D721Med (cell line): ENCODE results near the gene UTY.

ENCODE experiments used
- DNase-seq: peaks from one replicate; pipeline ENCODE4 v3.0.0; 2011; ENCODE audit warnings: low spot score; ENCODE audit not compliant: insufficient read length
- FAIRE-seq: peaks from 2 replicates; lab custom pipeline; 2011; peaks lifted over from hg19 to GRCh38; lab: Jason Lieb, UNC
- TF ChIP-seq, protein P1 (sequence below): IDR thresholded peaks from 2 replicates; pipeline ENCODE4 v1.5.1; 2012; ENCODE audit warnings: mild to moderate bottlenecking, control low read depth; ENCODE audit not compliant: insufficient read depth; ENCODE audit errors: missing control alignments

Gene UTY

DNA sequence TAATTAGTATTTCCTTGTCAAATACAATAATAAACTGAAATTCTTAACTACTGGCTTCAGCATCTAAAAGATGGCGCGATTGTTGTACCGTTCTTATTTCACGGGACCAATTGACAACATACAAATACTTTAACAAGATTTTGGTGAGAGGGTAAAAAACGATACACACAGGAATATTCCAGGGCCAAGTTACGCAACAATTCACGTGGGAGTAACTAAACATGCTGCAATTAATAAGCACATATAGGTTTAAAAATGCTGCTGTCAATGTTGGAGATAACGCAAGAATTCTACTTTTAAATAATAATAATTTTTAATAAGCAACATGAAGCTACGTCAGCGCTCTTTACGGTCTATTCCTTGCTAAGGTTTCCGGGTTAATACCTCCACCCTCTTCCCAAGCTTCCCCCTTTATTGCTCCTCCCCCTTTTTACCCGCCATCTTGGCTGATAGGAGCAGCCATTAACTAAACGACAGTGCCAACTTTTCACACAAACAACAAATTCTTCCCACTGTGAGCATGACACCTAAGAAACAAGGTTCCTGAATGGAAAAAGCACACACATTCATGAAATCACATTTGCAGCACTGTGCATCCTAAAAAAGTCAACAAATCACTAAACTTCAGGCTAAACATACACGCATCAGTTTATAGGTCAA is 1.6 kb downstream of the UTY start:
- TF ChIP-seq, protein P1, sequence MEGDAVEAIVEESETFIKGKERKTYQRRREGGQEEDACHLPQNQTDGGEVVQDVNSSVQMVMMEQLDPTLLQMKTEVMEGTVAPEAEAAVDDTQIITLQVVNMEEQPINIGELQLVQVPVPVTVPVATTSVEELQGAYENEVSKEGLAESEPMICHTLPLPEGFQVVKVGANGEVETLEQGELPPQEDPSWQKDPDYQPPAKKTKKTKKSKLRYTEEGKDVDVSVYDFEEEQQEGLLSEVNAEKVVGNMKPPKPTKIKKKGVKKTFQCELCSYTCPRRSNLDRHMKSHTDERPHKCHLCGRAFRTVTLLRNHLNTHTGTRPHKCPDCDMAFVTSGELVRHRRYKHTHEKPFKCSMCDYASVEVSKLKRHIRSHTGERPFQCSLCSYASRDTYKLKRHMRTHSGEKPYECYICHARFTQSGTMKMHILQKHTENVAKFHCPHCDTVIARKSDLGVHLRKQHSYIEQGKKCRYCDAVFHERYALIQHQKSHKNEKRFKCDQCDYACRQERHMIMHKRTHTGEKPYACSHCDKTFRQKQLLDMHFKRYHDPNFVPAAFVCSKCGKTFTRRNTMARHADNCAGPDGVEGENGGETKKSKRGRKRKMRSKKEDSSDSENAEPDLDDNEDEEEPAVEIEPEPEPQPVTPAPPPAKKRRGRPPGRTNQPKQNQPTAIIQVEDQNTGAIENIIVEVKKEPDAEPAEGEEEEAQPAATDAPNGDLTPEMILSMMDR: no peak
- no peak for DNase-seq
- no peak for FAIRE-seq

DNA sequence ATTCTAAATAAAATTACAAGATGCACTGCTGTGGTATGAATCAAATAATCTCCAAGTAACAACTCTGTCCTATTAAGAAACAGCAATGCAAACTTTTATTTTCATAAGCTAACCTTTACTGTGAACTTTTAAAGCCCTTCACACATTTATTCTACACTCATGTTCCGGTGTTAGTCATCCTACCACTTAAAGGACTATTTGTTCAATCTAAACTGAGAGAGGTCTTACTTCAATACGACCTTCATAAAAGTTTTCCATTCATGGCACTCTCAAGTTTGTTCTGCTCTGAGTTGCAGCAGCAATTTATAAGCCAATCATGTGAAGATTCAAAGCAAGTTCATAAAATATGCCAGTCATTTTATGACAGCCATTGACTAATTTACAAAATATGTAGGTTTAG is 4.8 kb downstream of the UTY start:
- TF ChIP-seq, protein P1: no peak
- DNase-seq: no peak
- FAIRE-seq: no peak

DNA sequence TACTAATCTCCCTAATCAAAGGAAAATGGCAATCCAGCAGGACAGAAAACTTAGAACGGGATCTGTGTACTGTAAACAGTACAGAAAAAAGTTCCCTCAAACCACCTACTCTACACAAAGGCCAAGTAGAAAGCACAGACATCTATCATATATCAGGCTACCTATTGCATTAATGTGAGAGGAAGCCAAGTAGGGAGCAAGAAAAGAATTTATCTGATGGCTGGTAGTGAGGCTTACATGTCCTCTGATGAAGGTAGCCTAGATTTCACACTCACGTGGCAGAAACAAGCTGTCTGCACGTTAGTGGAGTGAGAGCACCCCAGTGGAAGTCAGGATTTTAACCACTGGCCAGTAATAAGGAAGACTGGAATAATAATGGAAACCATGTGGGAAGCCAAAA is 28.3 kb downstream of the UTY start:
- TF ChIP-seq, protein P1: no peak
- no peak for FAIRE-seq
- no peak for DNase-seq

DNA sequence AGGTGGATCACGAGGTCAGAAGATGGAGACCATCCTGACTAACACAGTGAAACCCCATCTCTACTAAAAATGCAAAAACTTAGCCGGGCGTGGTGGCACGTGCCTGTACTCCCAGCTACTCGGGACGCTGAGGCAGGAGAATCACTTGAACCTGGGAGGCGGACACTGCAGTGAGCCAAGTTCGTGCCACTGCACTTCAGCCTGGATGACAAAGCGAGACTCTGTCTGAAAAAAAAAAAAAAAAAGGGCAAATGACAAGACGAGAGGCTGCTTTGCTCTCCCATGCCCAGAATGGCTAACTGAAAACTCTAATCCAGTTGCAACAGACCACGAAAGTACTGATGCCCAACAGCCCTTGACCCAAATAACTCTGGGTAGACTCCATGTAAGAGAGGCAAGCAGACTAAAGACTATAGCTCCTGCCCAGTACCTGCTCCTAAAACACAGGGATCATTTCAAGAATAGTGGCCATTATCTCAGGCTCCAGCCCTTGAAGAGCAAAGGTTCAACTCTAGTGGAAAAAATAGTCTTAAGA is 29.2 kb downstream of the UTY start:
- DNase-seq (no peak), FAIRE-seq (no peak)
- TF ChIP-seq, protein P1: no peak

DNA sequence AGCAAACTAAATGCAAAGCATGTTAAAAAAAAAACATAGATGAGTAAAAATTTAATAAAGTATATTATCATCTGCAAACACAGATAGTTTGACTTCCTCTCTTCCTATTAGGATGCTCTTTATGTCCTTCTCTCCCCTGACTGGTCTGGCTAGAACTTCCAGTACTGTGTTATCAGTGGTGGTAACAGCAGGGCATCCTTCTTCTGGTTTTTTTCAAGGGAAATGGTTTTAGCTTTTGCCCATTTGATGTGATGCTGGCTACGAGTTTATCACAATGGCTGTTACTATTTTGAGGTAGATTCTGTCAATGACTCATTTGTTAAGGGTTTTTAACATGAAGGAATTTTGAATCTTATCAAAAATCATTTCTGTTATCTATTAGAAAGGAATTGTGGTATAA is 34.3 kb downstream of the UTY start:
- DNase-seq (no peak), FAIRE-seq (no peak)
- TF ChIP-seq, protein P1: no peak

DNA sequence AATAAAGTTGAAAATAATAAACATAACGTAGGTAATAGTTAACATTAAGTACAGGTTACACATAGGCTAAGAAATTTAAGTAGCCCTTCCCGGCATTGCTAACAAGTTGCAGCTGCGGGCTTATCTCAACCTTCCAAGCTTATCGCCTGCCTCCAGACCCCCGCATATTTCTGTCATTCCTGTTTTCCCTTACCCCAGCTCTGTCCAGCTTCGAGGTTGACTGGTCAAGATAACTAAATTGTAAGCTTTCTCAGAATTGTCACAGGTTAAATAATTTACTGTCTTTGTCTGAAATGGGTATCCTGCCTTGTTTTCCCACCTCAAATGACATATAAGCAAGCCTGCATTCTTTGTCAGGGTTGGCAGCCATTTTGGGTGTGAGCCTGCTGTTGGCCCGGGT is 36.7 kb downstream of the UTY start:
- no peak for DNase-seq
- FAIRE-seq: no peak
- TF ChIP-seq, protein P1: no peak

DNA sequence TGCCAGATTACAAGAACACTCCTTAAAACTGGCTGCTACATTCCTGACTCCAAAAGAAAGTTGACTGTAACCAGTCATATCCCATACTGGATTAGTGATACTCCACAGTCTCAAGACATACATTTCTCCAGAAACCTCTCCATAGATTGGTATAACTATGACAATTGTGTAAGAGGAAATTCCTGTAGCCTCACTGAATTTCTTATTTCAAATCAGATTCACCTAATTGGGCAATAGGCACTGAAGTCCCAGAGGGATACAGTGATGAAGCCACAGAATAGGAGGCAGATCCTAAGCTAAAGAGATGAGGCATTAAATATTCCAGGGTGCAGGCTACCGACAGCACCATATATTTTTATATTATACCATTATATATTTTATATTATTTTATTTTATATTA is 39.0 kb downstream of the UTY start:
- FAIRE-seq: no peak
- TF ChIP-seq, protein P1: no peak
- no peak for DNase-seq
